8988T (cell line): ENCODE results near the gene SLC43A2.

ENCODE experiments used
- DNase-seq: peaks from one replicate; pipeline ENCODE4 v3.0.0; 2011

The SLC43A2 gene

GRCh38 chr17:1621273-1621954, 7.2 kb downstream of the SLC43A2 start:
- no peak for DNase-seq

- no peak for DNase-seq
Observed at GRCh38 chr17:1620486-1620885, 8.1 kb downstream of the SLC43A2 start.

GRCh38 chr17:1617620-1618174, 10.9 kb downstream of the SLC43A2 start:
- DNase-seq, result no peak

DNA sequence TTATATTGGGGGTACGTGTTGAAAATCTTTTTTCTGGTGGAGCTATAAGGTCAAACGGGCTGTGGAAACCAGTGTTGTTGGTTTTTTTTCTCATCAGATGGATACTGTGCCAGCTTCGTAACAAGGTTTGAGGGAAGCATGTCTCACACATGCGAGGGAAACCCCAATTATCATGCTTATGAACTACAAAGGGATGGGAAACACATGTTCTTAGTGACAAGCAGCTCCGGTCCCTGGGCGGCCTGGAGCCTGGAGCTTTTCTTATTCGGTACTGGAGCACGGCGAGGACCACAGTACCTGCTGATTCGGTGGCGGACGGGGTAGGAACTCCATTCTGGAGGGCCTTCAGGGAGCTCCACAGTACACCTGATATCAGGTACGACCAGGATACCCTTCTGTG, 12.5 kb downstream of the SLC43A2 start:
- no peak for DNase-seq

DNA sequence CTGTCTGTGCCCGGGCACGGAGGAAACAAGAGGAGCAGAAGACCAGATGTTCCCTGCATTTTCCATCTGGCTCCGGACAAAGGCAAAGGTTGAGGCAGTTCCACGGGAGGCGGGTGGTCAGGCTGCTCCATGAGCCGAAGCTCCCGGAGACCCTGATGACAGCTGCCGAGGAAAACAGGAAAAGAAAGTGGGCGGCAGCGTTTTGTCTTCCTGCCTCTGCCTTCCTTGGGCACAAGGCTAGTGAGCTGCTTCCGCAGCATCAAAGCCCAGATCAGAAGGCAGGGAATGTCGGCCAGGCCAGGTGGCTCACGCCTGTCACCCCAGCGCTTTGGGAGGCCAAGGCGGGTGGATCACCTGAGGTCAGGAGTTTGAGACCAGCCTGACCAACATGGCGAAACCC, 16.2 kb downstream of the SLC43A2 start:
- DNase-seq, result no peak

DNA sequence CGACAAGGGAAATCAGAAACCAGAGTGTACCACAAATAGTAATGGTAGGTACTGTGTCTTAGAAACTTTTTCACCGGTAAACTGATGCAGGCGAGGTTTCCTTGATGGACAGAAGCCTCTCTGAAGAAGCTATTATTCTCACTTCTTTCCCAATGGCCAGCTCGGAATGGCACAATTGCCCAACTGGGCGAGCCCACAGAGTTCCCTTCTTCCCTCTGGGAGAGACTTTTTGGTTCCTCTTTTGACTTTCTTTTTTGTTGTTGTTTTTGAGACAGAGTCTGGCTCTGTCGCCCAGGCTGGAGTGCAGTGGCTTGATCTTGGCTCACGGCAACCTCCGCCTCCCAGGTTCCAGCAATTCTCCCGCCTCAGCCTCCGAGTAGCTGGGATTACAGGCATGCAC, 16.9 kb downstream of the SLC43A2 start:
- no peak for DNase-seq

GRCh38 chr17:1608676-1609075, 20.0 kb downstream of the SLC43A2 start:
- DNase-seq, result no peak

- no peak for DNase-seq
Observed at GRCh38 chr17:1607971-1608320, 20.7 kb downstream of the SLC43A2 start.

DNA sequence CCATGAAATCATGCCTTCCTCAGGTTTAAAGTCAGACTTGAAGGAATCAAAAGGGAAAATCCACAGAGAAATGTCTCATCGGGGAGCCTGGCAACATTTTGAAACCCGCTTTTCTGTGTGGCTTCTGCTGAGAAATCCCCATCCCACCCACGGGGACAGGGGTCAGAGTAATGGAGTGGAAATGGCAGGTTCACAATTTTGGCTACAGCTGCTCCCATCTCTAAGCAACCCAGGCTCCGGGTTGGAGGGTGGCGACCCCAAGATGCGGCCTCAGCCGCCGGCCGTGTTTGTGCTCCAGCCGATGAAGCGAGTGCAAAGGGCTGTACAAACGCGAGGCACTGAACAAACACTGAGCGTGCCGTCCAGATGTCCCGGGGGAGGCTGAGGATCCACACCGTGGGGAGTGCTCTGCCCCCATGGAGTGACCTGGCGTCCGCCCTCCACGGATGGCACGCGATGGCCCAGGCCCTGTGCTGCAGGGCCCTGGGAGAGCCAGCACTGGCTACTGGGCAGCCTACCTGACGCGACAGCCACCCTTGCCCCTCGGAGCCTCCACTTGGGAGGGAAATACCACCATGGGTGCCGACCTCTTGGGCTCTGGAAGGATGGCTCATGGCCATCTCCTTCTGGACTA, 22.2 kb downstream of the SLC43A2 start:
- DNase-seq, result no peak

DNA sequence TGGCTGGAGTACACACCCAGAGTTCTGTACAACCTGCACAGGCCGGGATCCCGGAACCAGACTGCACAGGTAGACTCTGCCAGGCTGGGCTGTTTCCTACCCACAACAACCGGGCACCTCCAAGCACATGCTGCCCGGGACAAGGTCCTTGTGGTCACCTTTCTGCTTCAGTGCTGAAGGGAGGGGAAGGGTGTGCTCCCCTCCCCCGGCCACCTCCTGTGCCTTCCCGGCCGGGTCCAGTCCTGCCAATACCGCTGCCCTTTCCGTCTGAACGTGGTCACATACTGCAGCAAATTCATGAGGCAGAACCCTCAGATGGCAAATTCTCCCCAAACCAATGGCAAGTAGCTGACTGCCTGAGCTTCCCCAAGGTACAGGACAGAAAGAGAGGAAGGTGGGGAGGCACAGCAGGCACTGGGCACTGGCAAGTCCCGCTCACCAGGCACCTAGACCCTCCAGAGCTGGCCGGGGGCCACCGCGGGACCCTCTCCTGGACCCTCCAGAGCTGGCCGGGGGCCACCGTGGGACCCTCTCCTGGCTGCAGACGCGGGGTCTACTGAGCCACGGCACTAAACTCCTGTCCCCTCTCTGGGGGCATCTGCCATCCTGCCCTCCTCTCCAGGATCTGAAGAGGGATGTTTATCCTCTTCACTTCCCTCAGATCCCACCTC, 22.8 kb downstream of the SLC43A2 start:
- DNase-seq, result no peak

DNA sequence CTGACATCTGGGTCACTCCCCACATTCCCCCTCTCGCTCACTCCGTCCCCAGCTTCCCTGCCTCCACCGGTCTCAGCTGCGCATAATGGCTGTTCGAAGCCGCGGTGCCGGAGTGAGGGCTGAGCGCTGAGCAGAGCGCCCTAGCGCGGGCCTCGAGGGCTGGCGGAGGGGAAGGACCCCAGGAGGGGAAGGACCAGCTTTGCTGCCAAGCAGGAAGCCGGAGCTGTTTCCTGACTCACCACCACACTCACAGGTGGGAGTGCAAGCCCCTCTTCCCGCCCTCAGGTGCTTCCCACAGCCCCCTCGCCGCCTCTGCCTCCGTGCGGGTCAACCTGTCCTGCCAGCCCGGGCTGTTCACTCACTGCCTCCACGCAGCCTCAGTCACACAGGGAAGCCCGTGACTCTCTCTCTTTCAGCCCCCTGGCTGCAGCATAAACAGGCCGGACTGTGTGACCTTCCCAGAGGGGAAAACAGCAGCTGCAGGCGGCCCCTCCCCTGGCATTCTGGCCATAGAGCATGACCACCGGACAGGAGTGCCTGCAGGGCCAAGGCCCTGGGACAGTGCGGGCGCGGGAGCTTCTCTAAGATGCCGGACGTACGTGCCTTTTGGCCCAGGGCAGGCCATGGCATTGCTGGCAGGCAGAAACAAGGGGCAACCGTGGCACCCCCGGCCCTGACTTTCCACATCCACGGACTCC, 23.7 kb downstream of the SLC43A2 start:
- DNase-seq, result no peak

DNA sequence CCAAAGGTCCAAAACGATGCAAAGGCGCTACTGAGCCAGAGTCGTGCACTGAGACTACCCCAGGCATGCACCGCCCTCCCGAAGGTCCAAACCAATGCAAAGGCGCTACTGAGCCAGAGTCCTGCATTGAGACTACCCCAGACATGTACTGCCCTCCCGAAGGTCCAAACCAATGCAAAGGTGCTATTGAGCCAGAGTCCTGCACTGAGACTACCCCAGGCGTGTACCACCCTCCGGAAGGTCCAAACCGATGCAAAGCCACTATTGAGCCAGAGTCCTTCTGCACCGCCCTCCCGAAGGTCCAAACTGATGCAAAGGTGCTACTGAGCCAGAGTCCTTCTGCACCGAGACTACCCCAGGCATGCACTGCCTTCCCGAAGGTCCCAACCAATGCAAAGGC, 27.1 kb downstream of the SLC43A2 start:
- no peak for DNase-seq

DNA sequence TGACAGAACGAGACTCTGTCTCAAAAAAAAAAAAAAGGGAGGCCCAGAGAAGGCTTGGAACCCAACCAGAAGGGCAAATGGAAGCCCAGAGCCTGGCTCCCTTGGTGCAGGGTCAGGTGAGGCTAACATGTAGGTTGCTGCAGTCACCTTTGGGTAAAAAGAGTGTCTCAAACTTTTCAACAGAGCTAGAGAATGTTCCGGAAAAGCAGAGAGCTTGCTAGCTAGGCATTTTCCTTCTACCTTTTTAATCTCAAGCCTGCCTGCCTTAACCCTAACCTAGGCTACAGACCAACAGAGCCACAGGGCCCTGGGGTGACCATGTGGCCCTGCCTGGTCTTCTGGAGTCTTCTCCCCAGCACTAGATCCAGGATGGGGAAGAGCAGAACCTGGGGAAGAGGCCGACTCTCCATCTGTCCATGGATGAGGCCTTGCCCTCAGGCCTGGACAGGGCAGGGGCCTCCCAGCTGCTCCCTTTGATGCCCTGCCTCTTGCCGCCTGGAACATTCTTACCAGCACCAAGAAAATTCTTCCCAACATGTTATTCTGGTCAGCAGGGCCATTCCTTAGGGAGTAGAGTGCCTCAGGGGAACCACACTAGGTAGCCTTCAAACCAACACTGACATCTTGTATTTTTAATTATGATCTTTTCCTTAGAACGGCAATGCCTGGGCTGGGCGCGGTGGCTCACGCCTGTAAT, 30.1 kb downstream of the SLC43A2 start:
- no peak for DNase-seq

DNA sequence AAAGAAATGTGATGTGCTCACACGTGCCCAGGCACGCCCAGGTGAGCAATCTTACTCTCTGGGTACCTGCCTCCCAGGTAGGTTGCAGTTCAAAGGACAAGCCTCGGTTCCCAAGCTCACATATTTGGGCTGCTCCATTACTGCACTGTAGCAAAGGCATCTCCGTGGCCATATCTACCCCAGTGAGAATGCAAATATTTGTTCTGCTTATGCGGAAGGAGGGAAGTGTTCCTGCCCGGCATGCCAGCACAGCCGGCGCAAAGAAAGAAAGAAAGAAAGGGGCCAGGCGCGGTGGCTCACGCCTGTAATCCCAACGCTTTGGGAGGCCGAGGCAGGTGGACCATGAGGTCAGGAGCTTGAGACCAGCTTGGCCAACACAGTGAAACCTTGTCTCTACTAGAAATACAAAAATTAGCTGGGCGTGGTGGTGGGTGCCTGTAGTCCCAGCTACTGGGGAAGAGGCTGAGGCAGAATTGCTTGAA, 30.7 kb downstream of the SLC43A2 start:
- no peak for DNase-seq

- no peak for DNase-seq
Observed at GRCh38 chr17:1593630-1593931, 35.1 kb downstream of the SLC43A2 start.

GRCh38 chr17:1592751-1593629, 35.6 kb downstream of the SLC43A2 start:
- no peak for DNase-seq

- no peak for DNase-seq
Observed at GRCh38 chr17:1591474-1592090, 37.1 kb downstream of the SLC43A2 start.

DNA sequence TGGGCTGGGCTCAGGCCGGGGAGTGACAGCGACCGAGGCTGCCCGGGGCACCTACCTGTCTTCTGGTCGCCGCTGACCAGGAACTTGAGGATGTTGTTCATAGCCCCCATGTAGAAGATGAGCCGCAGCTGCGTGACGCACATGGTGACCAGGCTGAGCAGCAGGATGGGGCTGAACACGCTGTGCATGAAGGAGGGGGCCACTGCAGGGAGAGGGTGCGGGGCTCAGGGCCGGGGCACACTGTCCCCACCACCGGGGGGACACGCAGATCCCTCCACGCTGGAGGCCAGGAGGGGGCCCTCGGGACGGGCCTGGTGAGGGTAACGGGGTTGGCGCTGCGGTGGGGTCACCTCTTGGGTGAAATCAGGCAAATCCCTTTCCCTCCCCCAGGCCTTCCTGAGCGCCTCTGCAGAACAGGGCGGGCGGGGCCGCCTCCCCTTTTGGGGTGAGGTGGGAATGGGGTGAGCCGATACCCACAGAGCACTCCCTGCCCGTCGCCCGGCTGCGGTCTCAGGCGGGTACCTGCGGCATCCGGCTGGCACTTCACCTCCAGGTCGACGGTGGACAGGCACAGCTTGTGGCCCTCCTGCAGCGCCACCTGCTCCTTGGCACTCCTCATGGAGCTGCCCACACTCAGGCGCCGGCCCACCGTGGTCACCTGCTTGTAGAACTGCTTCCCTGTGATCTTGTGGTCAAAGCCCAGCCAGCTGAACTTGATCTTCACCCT, 37.7 kb downstream of the SLC43A2 start:
- DNase-seq, result no peak

GRCh38 chr17:1590029-1590746, 38.4 kb downstream of the SLC43A2 start:
- DNase-seq, result peak; percentile 89
